ENCODE measurements around the gene ST6GALNAC5.
"Not testable (repeated sequence)": the region's sequence is repeated elsewhere in the genome, so short reads cannot be mapped to it uniquely, and the experiment has no call there.

ST6GALNAC5 gene

DNA sequence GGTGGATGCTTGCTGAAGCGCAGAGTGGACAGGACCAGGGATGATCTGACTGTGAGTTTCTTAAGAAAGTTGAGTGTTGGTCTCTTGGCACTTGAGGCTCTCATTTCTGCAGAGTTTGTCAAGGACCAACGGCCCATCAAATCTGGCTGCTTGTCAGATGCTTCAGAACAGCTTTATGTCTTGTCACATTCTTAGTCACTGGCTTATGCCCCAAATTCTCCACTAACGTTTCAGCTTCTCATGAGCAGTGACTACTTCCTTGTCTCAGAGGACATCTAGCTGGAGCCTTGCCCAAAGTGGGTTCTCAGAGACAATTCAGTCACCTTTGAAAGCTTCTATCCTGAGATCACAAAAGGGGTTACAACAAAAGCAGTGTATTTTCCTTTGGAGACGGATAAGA is 92.3 kb downstream of the ST6GALNAC5 start:
- POLR2A ChIA-PET: no interaction called here
- DNase-seq: no peak
- Histone ChIP-seq H3K27ac (ENCODE audit: insufficient read depth in 1 of 2, low read depth in 1 of 2, low read length in 2 of 2, poor library complexity in 1 of 2, severe bottlenecking in 2 of 2) (no peak overlapping the region), H3K9me3 (ENCODE audit: control extremely low read depth in 1 of 5, control insufficient read depth in 4 of 5, insufficient read depth in 2 of 5, low read depth in 1 of 5, low read length in 4 of 5) (no peaks in the 10 kb centered on the region), H3K4me3 (ENCODE audit: control insufficient read depth in 1 of 7, extremely low read depth in 1 of 7, insufficient read depth in 4 of 7, low read depth in 2 of 7, low read length in 6 of 7) (no peak overlapping the region), H3K27me3 (replicated peaks in 2 of 5; ENCODE audit: control insufficient read depth in 4 of 5, insufficient read depth in 5 of 5, low read length in 4 of 5) (no peaks in the 10 kb centered on the region), H3K36me3 (ENCODE audit: control insufficient read depth in 4 of 4, insufficient read depth in 4 of 4, low read length in 3 of 4) (no peaks in the 10 kb centered on the region), H3K4me1 (ENCODE audit: control extremely low read depth in 1 of 4, control insufficient read depth in 4 of 4, insufficient read depth in 4 of 4, low read length in 3 of 4) (no peaks in the 10 kb centered on the region)
- CTCF ChIA-PET: no interaction called here
- WGBS (ENCODE audit: insufficient coverage): 93% methylated on average over 4 of the region's 4 CpGs

DNA sequence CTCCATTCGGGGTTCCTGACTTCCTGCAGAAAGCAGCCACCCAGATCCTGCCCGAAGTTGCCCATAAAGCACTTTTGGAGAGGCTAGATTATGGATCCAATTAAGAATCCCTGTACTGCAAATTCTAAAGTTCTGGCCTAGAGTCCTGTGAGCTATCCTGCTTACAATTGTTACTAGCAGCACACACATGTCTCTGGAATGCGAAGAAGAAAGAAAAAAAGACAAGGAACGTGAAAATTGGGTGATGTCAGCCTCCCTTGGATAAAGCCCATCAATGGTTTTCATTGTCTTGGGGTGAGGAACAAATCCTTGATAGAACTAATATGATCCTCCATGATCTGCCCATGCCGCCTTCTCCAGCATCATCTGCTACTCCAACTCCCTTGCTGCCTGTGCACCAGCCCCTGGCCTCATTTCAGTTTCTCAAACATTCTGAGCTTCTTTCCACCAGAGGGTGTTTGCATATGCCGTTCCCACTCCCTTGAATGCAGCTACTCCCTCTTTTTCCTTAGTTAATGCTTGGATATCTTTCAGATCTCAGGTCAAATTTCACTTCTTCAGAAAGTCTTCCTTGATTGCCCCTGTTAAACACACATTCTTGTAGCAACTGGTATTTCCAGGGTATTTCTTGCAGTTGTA is 94.0 kb downstream of the ST6GALNAC5 start:
- Histone ChIP-seq H3K27me3 (replicated peaks in 2 of 5; ENCODE audit: control insufficient read depth in 4 of 5, insufficient read depth in 5 of 5, low read length in 4 of 5) (no peaks in the 10 kb centered on the region), H3K9me3 (ENCODE audit: control extremely low read depth in 1 of 5, control insufficient read depth in 4 of 5, insufficient read depth in 2 of 5, low read depth in 1 of 5, low read length in 4 of 5) (no peaks in the 10 kb centered on the region), H3K4me1 (ENCODE audit: control extremely low read depth in 1 of 4, control insufficient read depth in 4 of 4, insufficient read depth in 4 of 4, low read length in 3 of 4) (no peaks in the 10 kb centered on the region), H3K4me3 (ENCODE audit: control insufficient read depth in 1 of 7, extremely low read depth in 1 of 7, insufficient read depth in 4 of 7, low read depth in 2 of 7, low read length in 6 of 7) (no peak overlapping the region), H3K27ac (ENCODE audit: insufficient read depth in 1 of 2, low read depth in 1 of 2, low read length in 2 of 2, poor library complexity in 1 of 2, severe bottlenecking in 2 of 2) (no peak overlapping the region), H3K36me3 (ENCODE audit: control insufficient read depth in 4 of 4, insufficient read depth in 4 of 4, low read length in 3 of 4) (no peaks in the 10 kb centered on the region)
- ChIA-PET CTCF (no interaction called here), POLR2A (no interaction called here)
- no peak for DNase-seq
- WGBS (ENCODE audit: insufficient coverage): 96% methylated on average over 6 of the region's 6 CpGs

DNA sequence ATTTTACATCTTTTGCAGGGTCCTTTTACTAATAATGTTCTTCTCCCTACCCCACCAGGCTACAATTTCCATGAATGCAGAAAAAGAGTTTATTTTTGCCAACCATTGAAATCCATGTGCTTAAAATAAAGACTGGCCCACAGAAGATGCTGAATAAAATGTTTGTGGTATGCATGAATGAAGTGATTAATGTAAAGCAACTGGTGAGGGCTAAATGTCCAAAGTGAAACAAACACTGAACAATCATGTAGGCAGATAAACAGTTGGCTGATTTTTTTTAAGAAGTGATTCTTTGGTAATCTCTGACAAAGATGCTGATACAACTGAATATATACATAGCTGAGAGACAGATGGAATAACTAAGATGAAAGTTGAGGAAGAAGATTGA is 94.5 kb downstream of the ST6GALNAC5 start:
- H3K4me1 ChIP-seq (ENCODE audit: control extremely low read depth in 1 of 4, control insufficient read depth in 4 of 4, insufficient read depth in 4 of 4, low read length in 3 of 4): no peaks in the 10 kb centered on the region
- H3K27me3 ChIP-seq (replicated peaks in 2 of 5; ENCODE audit: control insufficient read depth in 4 of 5, insufficient read depth in 5 of 5, low read length in 4 of 5): no peaks in the 10 kb centered on the region
- H3K36me3 ChIP-seq (ENCODE audit: control insufficient read depth in 4 of 4, insufficient read depth in 4 of 4, low read length in 3 of 4): no peaks in the 10 kb centered on the region
- no peak for DNase-seq
- H3K4me3 ChIP-seq (ENCODE audit: control insufficient read depth in 1 of 7, extremely low read depth in 1 of 7, insufficient read depth in 4 of 7, low read depth in 2 of 7, low read length in 6 of 7): no peak overlapping the region
- ChIA-PET CTCF (no interaction called here), POLR2A (no interaction called here)
- no peak overlapping the region for H3K27ac ChIP-seq (ENCODE audit: insufficient read depth in 1 of 2, low read depth in 1 of 2, low read length in 2 of 2, poor library complexity in 1 of 2, severe bottlenecking in 2 of 2)
- H3K9me3 ChIP-seq (ENCODE audit: control extremely low read depth in 1 of 5, control insufficient read depth in 4 of 5, insufficient read depth in 2 of 5, low read depth in 1 of 5, low read length in 4 of 5): no peaks in the 10 kb centered on the region

DNA sequence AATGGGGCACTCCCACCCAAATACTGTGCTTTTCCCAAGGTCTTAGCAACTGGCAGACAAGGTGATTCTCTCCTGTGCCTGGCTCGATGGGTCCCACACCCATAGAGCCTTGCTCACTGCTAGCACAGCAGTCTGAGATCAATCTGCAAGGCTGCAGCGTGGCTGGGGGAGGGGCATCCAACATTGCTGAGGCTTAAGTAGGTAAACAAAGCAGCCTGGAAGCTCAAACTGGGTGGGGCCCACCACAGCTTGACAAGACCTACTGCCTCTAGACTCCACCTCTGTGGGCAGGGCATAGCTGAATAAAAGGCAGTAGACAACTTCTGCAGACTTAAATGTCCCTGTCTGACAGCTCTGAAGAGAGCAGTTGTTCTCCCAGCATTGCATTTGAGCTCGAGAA is 114.0 kb downstream of the ST6GALNAC5 start:
- POLR2A ChIA-PET; H3K27me3 ChIP-seq (replicated peaks in 2 of 5; ENCODE audit: control insufficient read depth in 4 of 5, insufficient read depth in 5 of 5, low read length in 4 of 5); H3K27ac ChIP-seq (ENCODE audit: insufficient read depth in 1 of 2, low read depth in 1 of 2, low read length in 2 of 2, poor library complexity in 1 of 2, severe bottlenecking in 2 of 2); DNase-seq; CTCF ChIA-PET; H3K36me3 ChIP-seq (ENCODE audit: control insufficient read depth in 4 of 4, insufficient read depth in 4 of 4, low read length in 3 of 4); H3K9me3 ChIP-seq (ENCODE audit: control extremely low read depth in 1 of 5, control insufficient read depth in 4 of 5, insufficient read depth in 2 of 5, low read depth in 1 of 5, low read length in 4 of 5); H3K4me3 ChIP-seq (ENCODE audit: control insufficient read depth in 1 of 7, extremely low read depth in 1 of 7, insufficient read depth in 4 of 7, low read depth in 2 of 7, low read length in 6 of 7); H3K4me1 ChIP-seq (ENCODE audit: control extremely low read depth in 1 of 4, control insufficient read depth in 4 of 4, insufficient read depth in 4 of 4, low read length in 3 of 4): not testable (repeated sequence)
- WGBS (ENCODE audit: insufficient coverage): 83% methylated on average over 1 of the region's 3 CpGs

DNA sequence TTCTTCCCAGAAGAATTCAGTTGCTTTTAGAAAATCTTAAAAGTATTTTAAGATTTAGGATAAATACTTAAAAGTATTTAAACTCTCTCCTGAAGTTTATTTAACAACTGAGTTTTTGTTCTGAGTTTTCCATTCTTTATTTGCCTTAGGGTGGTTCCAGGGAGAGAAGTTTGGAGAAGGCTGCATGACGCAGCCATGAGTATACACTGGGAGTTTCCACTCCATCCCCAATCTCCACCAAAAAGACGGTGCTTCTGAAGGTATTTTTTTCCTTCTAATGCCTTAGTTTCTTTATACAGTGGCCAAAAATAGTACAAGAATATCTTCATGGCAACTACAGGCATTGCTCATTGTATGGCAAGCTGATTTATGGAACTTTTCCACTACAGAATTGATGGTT is 122.7 kb downstream of the ST6GALNAC5 start:
- no peaks in the 10 kb centered on the region for H3K36me3 ChIP-seq (ENCODE audit: control insufficient read depth in 4 of 4, insufficient read depth in 4 of 4, low read length in 3 of 4)
- CTCF ChIA-PET: no interaction called here
- H3K9me3 ChIP-seq (ENCODE audit: control extremely low read depth in 1 of 5, control insufficient read depth in 4 of 5, insufficient read depth in 2 of 5, low read depth in 1 of 5, low read length in 4 of 5): no peaks in the 10 kb centered on the region
- no peaks in the 10 kb centered on the region for H3K27me3 ChIP-seq (replicated peaks in 2 of 5; ENCODE audit: control insufficient read depth in 4 of 5, insufficient read depth in 5 of 5, low read length in 4 of 5)
- POLR2A ChIA-PET: no interaction called here
- WGBS (ENCODE audit: insufficient coverage): 100% methylated on average over 1 of the region's 2 CpGs
- no peak for DNase-seq
- no peak overlapping the region for H3K4me3 ChIP-seq (ENCODE audit: control insufficient read depth in 1 of 7, extremely low read depth in 1 of 7, insufficient read depth in 4 of 7, low read depth in 2 of 7, low read length in 6 of 7)
- no peaks in the 10 kb centered on the region for H3K4me1 ChIP-seq (ENCODE audit: control extremely low read depth in 1 of 4, control insufficient read depth in 4 of 4, insufficient read depth in 4 of 4, low read length in 3 of 4)
- H3K27ac ChIP-seq (ENCODE audit: insufficient read depth in 1 of 2, low read depth in 1 of 2, low read length in 2 of 2, poor library complexity in 1 of 2, severe bottlenecking in 2 of 2): no peak overlapping the region

DNA sequence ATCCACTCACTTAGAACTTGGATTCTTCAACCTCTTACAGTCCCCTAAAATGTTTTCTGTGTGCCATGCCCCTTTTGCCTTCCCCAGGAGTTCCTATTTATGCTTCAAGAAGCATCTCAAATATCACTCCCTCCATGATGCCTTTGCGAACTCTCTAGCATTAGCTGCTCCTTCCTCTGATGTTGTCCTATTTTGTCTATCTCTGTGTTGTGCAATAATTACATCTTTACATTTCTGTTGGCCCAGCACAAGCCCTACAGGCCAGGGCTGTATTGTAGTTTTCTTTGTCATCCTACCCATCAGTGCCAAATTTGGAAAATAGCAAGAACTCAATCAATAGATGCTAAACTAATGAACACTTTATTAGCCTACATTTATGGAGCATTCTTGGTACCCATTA is 125.8 kb downstream of the ST6GALNAC5 start:
- WGBS (ENCODE audit: insufficient coverage): 100% methylated on average over 1 of the region's 1 CpG
- Histone ChIP-seq H3K4me1 (ENCODE audit: control extremely low read depth in 1 of 4, control insufficient read depth in 4 of 4, insufficient read depth in 4 of 4, low read length in 3 of 4) (no peaks in the 10 kb centered on the region), H3K36me3 (ENCODE audit: control insufficient read depth in 4 of 4, insufficient read depth in 4 of 4, low read length in 3 of 4) (no peaks in the 10 kb centered on the region), H3K27ac (ENCODE audit: insufficient read depth in 1 of 2, low read depth in 1 of 2, low read length in 2 of 2, poor library complexity in 1 of 2, severe bottlenecking in 2 of 2) (no peak overlapping the region), H3K27me3 (replicated peaks in 2 of 5; ENCODE audit: control insufficient read depth in 4 of 5, insufficient read depth in 5 of 5, low read length in 4 of 5) (no peaks in the 10 kb centered on the region), H3K9me3 (ENCODE audit: control extremely low read depth in 1 of 5, control insufficient read depth in 4 of 5, insufficient read depth in 2 of 5, low read depth in 1 of 5, low read length in 4 of 5) (no peaks in the 10 kb centered on the region), H3K4me3 (ENCODE audit: control insufficient read depth in 1 of 7, extremely low read depth in 1 of 7, insufficient read depth in 4 of 7, low read depth in 2 of 7, low read length in 6 of 7) (no peak overlapping the region)
- no peak for DNase-seq
- ChIA-PET CTCF (no interaction called here), POLR2A (no interaction called here)

DNA sequence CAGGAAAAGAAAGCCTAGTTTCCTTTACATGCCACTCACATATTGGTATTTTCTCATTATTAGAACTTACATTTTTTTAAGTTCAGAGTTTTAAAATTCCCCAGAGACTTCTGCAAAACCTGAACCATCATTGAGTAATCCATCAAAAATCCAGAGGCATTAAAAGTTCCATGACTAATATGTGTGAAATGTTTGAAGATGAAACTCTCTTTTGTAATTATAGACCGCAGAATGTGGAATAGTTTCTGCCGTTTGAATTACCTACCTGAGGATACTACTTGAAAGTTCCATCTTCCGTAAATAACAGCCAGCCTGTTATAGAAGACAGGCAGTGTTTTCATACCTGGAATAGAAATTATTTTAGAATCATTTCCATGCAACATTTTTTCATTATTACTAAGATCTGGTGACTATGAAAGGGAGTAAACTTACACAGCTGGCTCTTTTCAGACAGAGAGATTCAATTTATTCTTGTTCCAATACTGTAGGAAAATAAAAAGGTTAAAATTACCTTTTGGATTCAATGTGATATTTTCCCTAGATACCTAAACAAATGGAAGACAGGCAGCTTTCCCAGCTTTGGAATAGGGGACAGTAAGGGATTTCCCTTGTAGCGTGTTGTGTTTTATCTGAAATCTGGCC is 131.4 kb downstream of the ST6GALNAC5 start:
- H3K4me3 ChIP-seq (ENCODE audit: control insufficient read depth in 1 of 7, extremely low read depth in 1 of 7, insufficient read depth in 4 of 7, low read depth in 2 of 7, low read length in 6 of 7): no peak overlapping the region
- H3K27me3 ChIP-seq (replicated peaks in 2 of 5; ENCODE audit: control insufficient read depth in 4 of 5, insufficient read depth in 5 of 5, low read length in 4 of 5): no peaks in the 10 kb centered on the region
- WGBS (ENCODE audit: insufficient coverage): 100% methylated on average over 2 of the region's 4 CpGs
- DNase-seq: no peak
- H3K4me1 ChIP-seq (ENCODE audit: control extremely low read depth in 1 of 4, control insufficient read depth in 4 of 4, insufficient read depth in 4 of 4, low read length in 3 of 4): no peaks in the 10 kb centered on the region
- no peak overlapping the region for H3K27ac ChIP-seq (ENCODE audit: insufficient read depth in 1 of 2, low read depth in 1 of 2, low read length in 2 of 2, poor library complexity in 1 of 2, severe bottlenecking in 2 of 2)
- POLR2A ChIA-PET: no interaction called here
- CTCF ChIA-PET: no interaction called here
- no peaks in the 10 kb centered on the region for H3K9me3 ChIP-seq (ENCODE audit: control extremely low read depth in 1 of 5, control insufficient read depth in 4 of 5, insufficient read depth in 2 of 5, low read depth in 1 of 5, low read length in 4 of 5)
- no peaks in the 10 kb centered on the region for H3K36me3 ChIP-seq (ENCODE audit: control insufficient read depth in 4 of 4, insufficient read depth in 4 of 4, low read length in 3 of 4)

Measured in common myeloid progenitor, CD34-positive (primary cell).